Heart left ventricle (tissue), 13 donors: ENCODE measurements around the gene STKLD1.

Experiments
- CTCF ChIP-seq, 12 donors: fragments of 200-600 bp; sonication (generic) in 4 of 12; IDR thresholded peaks; one replicate each; pipeline versions ENCODE4 v1.5.0 to v1.8.0; 2018 to 2022; ENCODE audit warnings: antibody characterized with exemption in 12 of 12, mild to moderate bottlenecking in 5 of 12
- POLR2A ChIP-seq, 2 donors: fragments of 450-650 bp; IDR thresholded peaks; one replicate each; pipeline ENCODE4 v1.6.1; 2017; ENCODE audit warnings: antibody characterized with exemption in 2 of 2, mild to moderate bottlenecking in 2 of 2, moderate library complexity in 2 of 2
- donor health status: ischemic (EF 13 %, LVEDD 7.1; RV severe dilation, severe dysfunction).
- donor health status: DM: no; HTN: yes; CAD: no.
- donor health status: DM: no; HTN: no; CAD: no.
- donor health status: ischemic (EF 25% LVEDD 6.9; RV normal size, moderate dysfunction).
- donor health status: ischemic (EF 25% LVEDD 5.7; RV mildly dilated, moderate dysfunction).
- donor health status: ischemic (EF 35%, LVEDD 5.7; RV mildly dilated, moderate dysfunction).
- donor health status: nonischemic (EF 11% LVEDD 7.7; RV severe dilation, severe dysfunction).
- donor health status: DM: yes; HTN: yes; CAD: no.
- donor health status: PGD.
- donor health status: ischemic (EF 29% LVEDD 5.4; RV normal size, mild dysfunction).
- donor health status: nonischemic (EF 23%, LVEDD 6.1; RV moderate dilation, normal function).

GRCh38 chr9:133452562-133452961, 76.4 kb downstream of the STKLD1 start:
- TF ChIP-seq CTCF (IDR thresholded peaks at IDR 0.05) (no peak), POLR2A (IDR thresholded peaks at IDR 0.05) (no peak)
